T follicular helper cell (primary cell): Measurements from ENCODE around the gene SSH2.

ENCODE experiments used
- DNase-seq: peaks from one replicate; pipeline ENCODE4 v3.0.0-alpha.2; 2020; ENCODE audit warnings: low read depth

The SSH2 gene

GRCh38 chr17:29589524-29590410, 340.3 kb downstream of the SSH2 start, which contains the start of gene GIT1:
GIT1 (minus strand) TSS chr17:29589648; CDS start chr17:29589378, 270 bp downstream.
- peak; percentile 76 for DNase-seq

GRCh38 chr17:29588562-29589411, 341.2 kb downstream of the SSH2 start:
- DNase-seq: no peak

GRCh38 chr17:29588017-29588561, 341.9 kb downstream of the SSH2 start:
- DNase-seq: no peak

- no peak for DNase-seq
Observed at GRCh38 chr17:29587591-29587990, 342.4 kb downstream of the SSH2 start.

- no peak for DNase-seq
Observed at GRCh38 chr17:29586676-29587469, 343.2 kb downstream of the SSH2 start.

GRCh38 chr17:29585080-29585751, 344.8 kb downstream of the SSH2 start:
- peak; percentile 14 for DNase-seq

GRCh38 chr17:29584452-29585079, 345.5 kb downstream of the SSH2 start:
- no peak for DNase-seq

GRCh38 chr17:29583324-29584248, 346.4 kb downstream of the SSH2 start:
- no peak for DNase-seq

- no peak for DNase-seq
Observed at GRCh38 chr17:29582772-29583171, 347.3 kb downstream of the SSH2 start.

GRCh38 chr17:29582254-29582765, 347.7 kb downstream of the SSH2 start:
- DNase-seq: no peak

GRCh38 chr17:29581583-29582253, 348.3 kb downstream of the SSH2 start:
- DNase-seq: no peak

GRCh38 chr17:29579866-29580771, 349.9 kb downstream of the SSH2 start:
- peak; percentile 88 for DNase-seq

GRCh38 chr17:29578626-29579485, 351.2 kb downstream of the SSH2 start:
- no peak for DNase-seq

- DNase-seq: no peak
Observed at GRCh38 chr17:29577385-29578211, 352.4 kb downstream of the SSH2 start.

- no peak for DNase-seq
Observed at GRCh38 chr17:29577001-29577370, 353.0 kb downstream of the SSH2 start.
